Amygdala (tissue), 56 donors: Measurements from ENCODE around the gene PNPLA1.

ENCODE experiments used
- DNase-seq, 56 donors: peaks; one replicate each; lab custom pipeline; 2025; lab: John Stamatoyannopoulos, UW

Gene PNPLA1

DNA sequence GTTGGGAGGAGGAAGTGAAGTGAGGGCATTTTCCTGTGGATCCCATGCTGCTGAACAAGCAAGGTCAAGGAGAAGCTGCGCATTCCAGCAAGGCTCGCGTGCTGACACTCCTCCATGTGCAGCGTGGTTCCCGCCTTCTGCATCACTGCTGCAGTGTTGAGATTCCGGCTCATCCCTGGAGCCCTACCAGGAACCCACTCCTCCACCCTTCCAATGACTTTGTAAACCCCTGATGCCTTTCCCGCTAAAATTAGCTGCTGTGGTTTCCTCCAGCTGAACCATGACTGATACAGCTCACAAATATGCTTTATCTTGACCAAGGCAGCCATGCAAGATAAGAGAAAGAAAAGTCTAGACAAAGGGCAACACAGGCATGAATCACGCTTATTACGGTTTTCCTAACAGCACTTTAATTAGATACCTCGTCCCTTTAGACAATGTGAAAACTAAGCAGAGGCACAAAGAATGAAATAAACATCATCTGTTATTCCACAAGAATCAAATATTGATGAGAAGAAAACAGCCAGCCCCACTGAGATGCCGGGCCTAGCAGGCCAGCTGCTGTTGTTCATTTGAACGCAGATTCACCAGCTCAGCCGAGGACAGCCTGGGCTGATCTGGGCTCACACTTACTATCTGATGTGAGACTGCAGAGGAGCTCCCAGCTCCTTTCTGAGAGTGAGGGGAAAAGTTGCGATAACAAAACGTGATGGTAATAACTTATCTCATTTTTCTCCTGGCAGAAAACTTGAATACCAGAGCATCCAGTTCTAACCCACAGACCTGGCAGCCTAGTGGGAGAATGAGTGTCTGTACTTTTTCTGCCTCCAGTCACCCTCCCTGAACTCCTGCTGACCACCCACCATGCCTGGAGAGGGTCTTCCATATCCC is 81.1 kb downstream of the PNPLA1 start:
- DNase-seq = no peak

DNA sequence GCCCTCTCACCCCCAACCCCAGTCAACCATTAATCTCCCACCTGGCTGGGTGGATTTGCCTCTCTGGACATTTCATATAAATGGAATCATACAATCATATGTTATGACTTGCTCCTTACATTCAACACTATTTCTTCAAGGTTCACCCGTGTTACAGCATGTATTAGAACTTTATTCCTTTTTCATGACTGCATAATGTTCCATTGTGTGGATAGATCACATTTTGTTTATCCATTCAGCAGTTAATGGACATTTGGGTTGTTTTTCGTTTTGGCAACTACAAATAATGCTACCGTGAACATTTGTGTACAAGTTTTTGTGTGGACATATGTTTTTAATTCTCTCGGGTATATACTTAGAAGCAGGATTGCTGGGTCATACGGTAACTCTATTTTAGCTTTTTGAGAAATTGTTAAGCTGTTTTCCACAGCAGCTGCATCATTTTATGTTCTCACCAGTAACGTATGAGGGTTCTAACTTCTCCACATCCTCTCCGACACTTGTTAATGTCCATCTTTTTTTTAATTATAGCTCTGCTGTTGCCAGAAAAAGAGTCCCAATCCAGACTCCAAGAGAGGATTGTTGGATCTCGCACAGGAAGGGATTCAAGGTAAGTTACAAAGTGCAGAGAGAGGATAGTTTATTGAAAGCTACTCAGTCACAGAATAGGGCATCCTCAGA is 82.8 kb downstream of the PNPLA1 start:
- no peak for DNase-seq

DNA sequence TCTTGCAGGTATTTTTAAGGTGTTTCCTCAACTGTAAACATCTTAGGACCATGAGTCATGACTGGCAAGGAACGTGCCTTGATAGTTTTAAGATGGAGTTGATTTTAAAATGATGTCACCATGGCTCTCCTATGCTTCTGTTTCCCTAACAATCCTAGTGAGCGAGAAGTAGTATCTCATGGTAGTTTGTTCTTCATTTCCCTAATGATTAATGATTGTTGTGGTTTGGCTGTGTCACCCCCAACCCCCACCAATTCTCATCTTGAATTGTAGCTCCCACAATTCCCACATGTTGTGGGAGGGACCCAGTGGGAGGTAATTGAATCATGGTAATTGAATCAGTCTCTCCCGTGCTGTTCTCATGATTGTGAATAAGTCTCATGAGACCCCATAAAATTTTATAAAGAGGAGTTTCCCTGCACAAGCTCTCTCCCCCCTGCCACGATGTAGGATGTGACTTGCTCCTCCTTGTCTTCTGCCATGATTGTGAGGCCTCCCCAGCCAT is 83.6 kb downstream of the PNPLA1 start:
- DNase-seq = no peak

DNA sequence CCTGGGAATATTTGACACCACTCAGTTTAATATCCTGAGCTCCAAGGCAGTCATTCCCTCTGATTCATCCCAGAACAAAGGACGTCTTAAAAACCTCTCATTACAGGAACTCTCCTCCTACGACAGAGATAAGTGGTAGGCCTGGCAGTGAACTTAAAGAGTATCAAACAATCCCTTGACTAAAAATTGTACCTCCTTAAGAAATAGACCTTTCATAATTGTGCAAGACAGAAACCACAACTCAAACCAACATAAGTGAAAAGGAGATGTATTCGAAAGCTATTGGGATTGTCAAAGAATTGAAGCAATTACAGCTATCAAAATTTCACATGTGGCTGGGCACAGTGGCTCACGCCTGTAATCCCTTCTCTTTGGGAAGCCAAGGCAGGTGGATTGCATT is 86.0 kb downstream of the PNPLA1 start:
- DNase-seq = no peak

DNA sequence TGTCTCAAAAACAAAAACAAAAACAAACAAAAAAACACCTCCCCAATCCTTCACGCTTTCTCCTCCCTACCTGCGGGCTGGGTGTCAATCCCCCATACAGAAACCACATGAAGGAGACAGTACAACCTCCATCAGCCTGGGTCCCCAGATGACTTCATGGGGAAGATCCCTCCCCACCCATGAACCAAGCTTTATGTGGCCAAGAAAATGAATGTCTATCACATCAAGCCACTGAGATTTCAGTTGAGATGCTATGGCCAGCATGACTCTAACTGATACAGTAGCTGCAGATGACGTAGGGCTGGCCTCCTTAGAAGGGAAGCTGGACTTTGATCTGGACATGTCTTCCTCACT is 88.0 kb downstream of the PNPLA1 start:
- DNase-seq = no peak
